ENCODE data around the gene EML5.

Gene EML5

DNA sequence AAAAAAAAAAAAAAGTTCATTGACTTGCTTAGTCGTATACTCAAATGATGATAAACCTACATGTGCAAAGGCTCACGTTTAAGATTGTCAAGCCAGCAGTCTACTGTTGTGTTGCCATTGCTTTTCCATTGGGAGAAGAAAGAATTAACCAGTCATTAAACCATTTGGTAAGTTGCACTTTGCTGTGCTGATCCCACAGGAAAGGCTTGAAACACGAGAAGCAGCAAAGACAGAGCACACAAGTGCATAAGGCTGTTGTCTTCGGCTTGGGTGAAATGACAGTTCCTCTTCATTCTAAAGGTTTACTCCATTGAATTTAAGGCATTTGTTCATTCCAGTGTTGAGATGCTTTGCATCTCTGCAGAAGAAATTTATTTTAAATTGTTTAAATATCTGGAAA, 179.8 kb downstream of the EML5 start:
- no peak overlapping the region for H3K27ac ChIP-seq (ENCODE audit: low read depth, low read length)
- H3K4me3 ChIP-seq (ENCODE audit: low read depth in 1 of 2, low read length in 2 of 2) = no peak overlapping the region
- peaks cover 26 to 51% of the 10 kb centered on the region in 2 donors for H3K36me3 ChIP-seq (ENCODE audit: control insufficient read depth in 1 of 2, insufficient read depth in 2 of 2, low read length in 2 of 2)

DNA sequence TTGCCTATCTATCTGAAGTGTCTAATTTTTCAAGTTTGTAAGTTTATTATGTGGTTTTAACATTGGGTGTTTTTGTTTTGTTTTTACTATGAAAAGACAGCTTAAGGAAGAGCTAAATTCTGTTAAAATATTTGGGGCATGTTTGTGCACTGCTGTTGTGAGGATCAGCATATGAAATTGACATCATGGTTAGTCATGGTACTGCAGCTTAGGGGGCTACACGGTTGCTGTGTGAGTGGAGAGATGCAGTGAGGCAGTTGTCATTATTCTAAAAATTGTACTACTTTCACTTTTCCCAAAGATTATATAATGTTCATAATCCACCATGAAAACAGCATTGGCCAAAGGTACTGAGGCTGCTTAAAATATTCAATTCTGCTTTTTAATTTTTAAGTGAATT, 180.9 kb downstream of the EML5 start:
- H3K4me1 ChIP-seq (ENCODE audit: control insufficient read depth in 1 of 2, insufficient read depth in 2 of 2, low read length in 2 of 2) = peaks cover 0 to 9% of the 10 kb centered on the region in 2 donors
- no peaks in the 10 kb centered on the region for H3K27me3 ChIP-seq (ENCODE audit: control insufficient read depth in 1 of 2, insufficient read depth in 2 of 2, low read length in 2 of 2)
- H3K9ac ChIP-seq (ENCODE audit: low read depth in 1 of 2, low read length in 2 of 2) = no peak overlapping the region
- H3K9me3 ChIP-seq (ENCODE audit: control insufficient read depth in 1 of 2, low read length in 2 of 2) = no peaks in the 10 kb centered on the region
- H3K36me3 ChIP-seq (ENCODE audit: control insufficient read depth in 1 of 2, insufficient read depth in 2 of 2, low read length in 2 of 2) = peaks cover 21 to 62% of the 10 kb centered on the region in 2 donors
- no peak overlapping the region for H3K27ac ChIP-seq (ENCODE audit: low read depth, low read length)
- no peak overlapping the region for H3K4me3 ChIP-seq (ENCODE audit: low read depth in 1 of 2, low read length in 2 of 2)

More for the DNA sequence above, 179.8 kb downstream of the EML5 start:
- H3K4me1 ChIP-seq (ENCODE audit: control insufficient read depth in 1 of 2, insufficient read depth in 2 of 2, low read length in 2 of 2) = peaks cover 0 to 9% of the 10 kb centered on the region in 2 donors
- H3K27me3 ChIP-seq (ENCODE audit: control insufficient read depth in 1 of 2, insufficient read depth in 2 of 2, low read length in 2 of 2) = no peaks in the 10 kb centered on the region
- H3K9me3 ChIP-seq (ENCODE audit: control insufficient read depth in 1 of 2, low read length in 2 of 2) = no peaks in the 10 kb centered on the region
- no peak overlapping the region for H3K9ac ChIP-seq (ENCODE audit: low read depth in 1 of 2, low read length in 2 of 2)

DNA sequence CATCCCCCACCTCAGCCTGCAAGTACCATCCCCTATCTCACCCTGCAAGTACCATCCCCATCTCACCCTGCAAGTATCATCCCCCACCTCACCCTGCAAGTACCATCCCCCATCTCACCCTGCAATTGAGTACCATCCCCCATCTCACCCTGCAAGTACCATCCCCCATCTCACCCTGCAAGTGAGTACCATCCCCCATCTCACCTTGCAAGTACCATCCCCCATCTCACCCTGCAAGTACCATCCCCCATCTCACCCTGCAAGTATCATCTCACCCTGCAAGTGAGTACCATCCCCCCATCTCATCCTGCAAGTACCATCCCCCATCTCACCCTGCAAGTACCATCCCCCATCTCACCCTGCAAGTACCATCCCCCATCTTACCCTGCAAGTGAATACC, 184.9 kb downstream of the EML5 start:
- no peaks in the 10 kb centered on the region for H3K9me3 ChIP-seq (ENCODE audit: control insufficient read depth in 1 of 2, low read length in 2 of 2)
- peaks cover 28 to 93% of the 10 kb centered on the region in 2 donors for H3K36me3 ChIP-seq (ENCODE audit: control insufficient read depth in 1 of 2, insufficient read depth in 2 of 2, low read length in 2 of 2)
- no peaks in the 10 kb centered on the region for H3K4me1 ChIP-seq (ENCODE audit: control insufficient read depth in 1 of 2, insufficient read depth in 2 of 2, low read length in 2 of 2)
- H3K9ac ChIP-seq (ENCODE audit: low read depth in 1 of 2, low read length in 2 of 2) = no peak overlapping the region
- H3K4me3 ChIP-seq (ENCODE audit: low read depth in 1 of 2, low read length in 2 of 2) = no peak overlapping the region
- no peak overlapping the region for H3K27ac ChIP-seq (ENCODE audit: low read depth, low read length)
- no peaks in the 10 kb centered on the region for H3K27me3 ChIP-seq (ENCODE audit: control insufficient read depth in 1 of 2, insufficient read depth in 2 of 2, low read length in 2 of 2)

DNA sequence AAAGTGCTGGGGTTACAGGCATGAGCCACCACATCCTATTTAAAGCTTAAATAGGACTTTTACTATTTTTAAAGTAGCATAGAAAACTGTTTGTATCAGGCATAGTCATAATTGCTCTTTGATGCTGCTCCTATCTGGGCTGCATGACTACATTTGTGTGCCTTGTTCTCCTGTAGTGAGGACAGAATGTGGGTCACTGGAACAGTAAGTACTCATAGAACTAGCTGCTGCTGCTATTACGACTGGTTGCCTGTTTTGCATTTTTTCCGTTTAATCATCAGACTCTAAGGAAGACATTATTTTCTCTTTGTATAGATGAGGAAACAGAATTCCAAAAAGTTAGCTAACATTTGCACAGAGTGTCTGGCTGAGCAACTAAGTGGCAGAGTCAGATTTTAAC, 187.2 kb downstream of the EML5 start:
- no peaks in the 10 kb centered on the region for H3K4me1 ChIP-seq (ENCODE audit: control insufficient read depth in 1 of 2, insufficient read depth in 2 of 2, low read length in 2 of 2)
- no peak overlapping the region for H3K4me3 ChIP-seq (ENCODE audit: low read depth in 1 of 2, low read length in 2 of 2)
- H3K9ac ChIP-seq (ENCODE audit: low read depth in 1 of 2, low read length in 2 of 2) = no peak overlapping the region
- H3K27ac ChIP-seq (ENCODE audit: low read depth, low read length) = no peak overlapping the region
- no peaks in the 10 kb centered on the region for H3K9me3 ChIP-seq (ENCODE audit: control insufficient read depth in 1 of 2, low read length in 2 of 2)
- H3K36me3 ChIP-seq (ENCODE audit: control insufficient read depth in 1 of 2, insufficient read depth in 2 of 2, low read length in 2 of 2) = peaks cover 36 to 95% of the 10 kb centered on the region in 2 donors
- H3K27me3 ChIP-seq (ENCODE audit: control insufficient read depth in 1 of 2, insufficient read depth in 2 of 2, low read length in 2 of 2) = no peaks in the 10 kb centered on the region

GRCh38 chr14:88604212-88604611, 188.5 kb downstream of the EML5 start:
- Histone ChIP-seq H3K9me3 (ENCODE audit: control insufficient read depth in 1 of 2, low read length in 2 of 2) (no peaks in the 10 kb centered on the region), H3K27me3 (ENCODE audit: control insufficient read depth in 1 of 2, insufficient read depth in 2 of 2, low read length in 2 of 2) (no peaks in the 10 kb centered on the region), H3K9ac (ENCODE audit: low read depth in 1 of 2, low read length in 2 of 2) (no peak overlapping the region), H3K27ac (ENCODE audit: low read depth, low read length) (no peak overlapping the region), H3K36me3 (ENCODE audit: control insufficient read depth in 1 of 2, insufficient read depth in 2 of 2, low read length in 2 of 2) (peaks cover 37 to 95% of the 10 kb centered on the region in 2 donors), H3K4me3 (ENCODE audit: low read depth in 1 of 2, low read length in 2 of 2) (no peak overlapping the region), H3K4me1 (ENCODE audit: control insufficient read depth in 1 of 2, insufficient read depth in 2 of 2, low read length in 2 of 2) (no peaks in the 10 kb centered on the region)

GRCh38 chr14:88599761-88600439, 192.9 kb downstream of the EML5 start:
- no peak overlapping the region for H3K27ac ChIP-seq (ENCODE audit: low read depth, low read length)
- no peaks in the 10 kb centered on the region for H3K27me3 ChIP-seq (ENCODE audit: control insufficient read depth in 1 of 2, insufficient read depth in 2 of 2, low read length in 2 of 2)
- H3K9ac ChIP-seq (ENCODE audit: low read depth in 1 of 2, low read length in 2 of 2) = no peak overlapping the region
- no peaks in the 10 kb centered on the region for H3K4me1 ChIP-seq (ENCODE audit: control insufficient read depth in 1 of 2, insufficient read depth in 2 of 2, low read length in 2 of 2)
- H3K9me3 ChIP-seq (ENCODE audit: control insufficient read depth in 1 of 2, low read length in 2 of 2) = no peaks in the 10 kb centered on the region
- H3K36me3 ChIP-seq (ENCODE audit: control insufficient read depth in 1 of 2, insufficient read depth in 2 of 2, low read length in 2 of 2) = peaks cover 46 to 91% of the 10 kb centered on the region in 2 donors
- H3K4me3 ChIP-seq (ENCODE audit: low read depth in 1 of 2, low read length in 2 of 2) = no peak overlapping the region

DNA sequence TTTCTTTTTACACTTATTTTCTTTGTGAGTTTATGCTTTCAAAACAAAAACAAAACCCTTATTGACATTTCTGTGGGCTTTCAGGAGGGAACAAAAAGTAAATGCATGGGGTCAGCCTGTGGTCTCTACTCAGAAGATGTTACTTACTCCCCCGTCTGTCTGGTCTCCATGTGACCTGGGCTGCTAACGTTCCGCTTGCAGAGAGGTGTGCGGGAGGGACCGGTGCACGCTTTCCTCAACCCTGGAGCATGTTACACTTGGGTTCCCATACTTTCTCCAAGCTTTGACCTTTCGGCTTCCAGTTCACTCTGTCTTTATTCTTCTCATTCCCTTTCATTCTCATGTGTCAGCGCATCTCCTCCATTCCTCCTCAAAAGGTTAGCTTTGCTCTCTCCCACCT, 193.4 kb downstream of the EML5 start:
- no peaks in the 10 kb centered on the region for H3K9me3 ChIP-seq (ENCODE audit: control insufficient read depth in 1 of 2, low read length in 2 of 2)
- no peak overlapping the region for H3K4me3 ChIP-seq (ENCODE audit: low read depth in 1 of 2, low read length in 2 of 2)
- no peak overlapping the region for H3K27ac ChIP-seq (ENCODE audit: low read depth, low read length)
- H3K27me3 ChIP-seq (ENCODE audit: control insufficient read depth in 1 of 2, insufficient read depth in 2 of 2, low read length in 2 of 2) = no peaks in the 10 kb centered on the region
- H3K4me1 ChIP-seq (ENCODE audit: control insufficient read depth in 1 of 2, insufficient read depth in 2 of 2, low read length in 2 of 2) = no peaks in the 10 kb centered on the region
- no peak overlapping the region for H3K9ac ChIP-seq (ENCODE audit: low read depth in 1 of 2, low read length in 2 of 2)
- peaks cover 45 to 88% of the 10 kb centered on the region in 2 donors for H3K36me3 ChIP-seq (ENCODE audit: control insufficient read depth in 1 of 2, insufficient read depth in 2 of 2, low read length in 2 of 2)

DNA sequence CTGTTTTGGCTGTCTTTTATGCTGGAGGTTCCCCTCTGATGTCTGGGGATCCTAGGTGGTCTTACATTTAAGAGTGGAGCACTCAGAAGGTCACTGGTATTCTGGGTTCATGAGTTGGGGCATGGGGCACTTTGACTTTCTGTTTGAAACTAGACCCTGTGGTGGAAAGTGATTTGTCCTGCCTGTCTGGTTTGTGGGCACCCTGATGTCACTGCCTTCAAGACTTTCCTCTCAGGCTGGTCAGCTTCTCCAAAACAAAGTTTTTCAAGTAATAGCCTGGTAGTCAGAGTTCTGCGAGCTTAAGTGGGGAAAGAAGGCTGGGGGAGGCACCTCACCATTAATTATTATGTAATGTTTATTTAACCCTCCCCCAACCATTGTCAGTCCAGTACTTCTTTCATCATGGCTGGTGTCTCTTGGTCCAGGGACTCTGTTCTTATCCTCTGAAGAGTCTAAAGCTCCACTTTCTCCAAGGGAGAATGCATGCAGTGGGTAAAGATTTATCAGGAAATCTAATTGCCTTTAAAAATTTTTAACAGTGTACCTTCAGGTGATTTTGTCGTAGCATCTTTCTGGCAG, 194.6 kb downstream of the EML5 start:
- peaks cover 42 to 88% of the 10 kb centered on the region in 2 donors for H3K36me3 ChIP-seq (ENCODE audit: control insufficient read depth in 1 of 2, insufficient read depth in 2 of 2, low read length in 2 of 2)
- no peaks in the 10 kb centered on the region for H3K27me3 ChIP-seq (ENCODE audit: control insufficient read depth in 1 of 2, insufficient read depth in 2 of 2, low read length in 2 of 2)
- no peak overlapping the region for H3K4me3 ChIP-seq (ENCODE audit: low read depth in 1 of 2, low read length in 2 of 2)
- H3K9ac ChIP-seq (ENCODE audit: low read depth in 1 of 2, low read length in 2 of 2) = no peak overlapping the region
- no peaks in the 10 kb centered on the region for H3K4me1 ChIP-seq (ENCODE audit: control insufficient read depth in 1 of 2, insufficient read depth in 2 of 2, low read length in 2 of 2)
- H3K27ac ChIP-seq (ENCODE audit: low read depth, low read length) = no peak overlapping the region
- H3K9me3 ChIP-seq (ENCODE audit: control insufficient read depth in 1 of 2, low read length in 2 of 2) = no peaks in the 10 kb centered on the region

DNA sequence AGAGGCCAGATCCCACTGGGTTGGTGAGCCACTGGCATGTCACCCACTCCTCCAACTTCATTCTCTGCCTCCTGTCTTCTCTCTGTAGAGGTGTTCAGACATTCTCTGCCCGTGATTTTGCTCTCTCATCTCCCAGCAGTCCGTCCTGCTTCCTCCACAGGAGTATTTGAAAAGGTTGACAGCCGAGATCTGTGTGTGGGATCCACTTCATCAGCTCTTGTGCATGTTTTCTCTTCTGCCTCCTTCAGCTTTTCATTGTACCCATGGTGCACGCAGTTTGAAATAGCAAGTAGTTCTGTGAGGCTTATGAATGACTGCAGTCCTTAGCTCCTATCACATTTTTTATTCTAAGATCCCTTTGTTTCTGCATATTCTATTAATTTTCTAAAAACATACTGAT, 195.2 kb downstream of the EML5 start:
- no peaks in the 10 kb centered on the region for H3K27me3 ChIP-seq (ENCODE audit: control insufficient read depth in 1 of 2, insufficient read depth in 2 of 2, low read length in 2 of 2)
- H3K4me3 ChIP-seq (ENCODE audit: low read depth in 1 of 2, low read length in 2 of 2) = no peak overlapping the region
- peaks cover 37 to 85% of the 10 kb centered on the region in 2 donors for H3K36me3 ChIP-seq (ENCODE audit: control insufficient read depth in 1 of 2, insufficient read depth in 2 of 2, low read length in 2 of 2)
- no peaks in the 10 kb centered on the region for H3K9me3 ChIP-seq (ENCODE audit: control insufficient read depth in 1 of 2, low read length in 2 of 2)
- H3K4me1 ChIP-seq (ENCODE audit: control insufficient read depth in 1 of 2, insufficient read depth in 2 of 2, low read length in 2 of 2) = no peaks in the 10 kb centered on the region
- H3K27ac ChIP-seq (ENCODE audit: low read depth, low read length) = no peak overlapping the region
- H3K9ac ChIP-seq (ENCODE audit: low read depth in 1 of 2, low read length in 2 of 2) = no peak overlapping the region

GRCh38 chr14:88597038-88597437, 195.7 kb downstream of the EML5 start:
- Histone ChIP-seq H3K4me3 (ENCODE audit: low read depth in 1 of 2, low read length in 2 of 2) (no peak overlapping the region), H3K9me3 (ENCODE audit: control insufficient read depth in 1 of 2, low read length in 2 of 2) (no peaks in the 10 kb centered on the region), H3K36me3 (ENCODE audit: control insufficient read depth in 1 of 2, insufficient read depth in 2 of 2, low read length in 2 of 2) (peaks cover 31 to 80% of the 10 kb centered on the region in 2 donors), H3K4me1 (ENCODE audit: control insufficient read depth in 1 of 2, insufficient read depth in 2 of 2, low read length in 2 of 2) (no peaks in the 10 kb centered on the region), H3K27ac (ENCODE audit: low read depth, low read length) (no peak overlapping the region), H3K27me3 (ENCODE audit: control insufficient read depth in 1 of 2, insufficient read depth in 2 of 2, low read length in 2 of 2) (no peaks in the 10 kb centered on the region), H3K9ac (ENCODE audit: low read depth in 1 of 2, low read length in 2 of 2) (no peak overlapping the region)
